ENCODE results near the gene SRSF11.

SRSF11 gene

GRCh38 chr1:70220517-70221237 lies 503 bp upstream of the SRSF11 start:
- peak; percentile 5 for DNase-seq (ENCODE audit: low spot score)

DNA sequence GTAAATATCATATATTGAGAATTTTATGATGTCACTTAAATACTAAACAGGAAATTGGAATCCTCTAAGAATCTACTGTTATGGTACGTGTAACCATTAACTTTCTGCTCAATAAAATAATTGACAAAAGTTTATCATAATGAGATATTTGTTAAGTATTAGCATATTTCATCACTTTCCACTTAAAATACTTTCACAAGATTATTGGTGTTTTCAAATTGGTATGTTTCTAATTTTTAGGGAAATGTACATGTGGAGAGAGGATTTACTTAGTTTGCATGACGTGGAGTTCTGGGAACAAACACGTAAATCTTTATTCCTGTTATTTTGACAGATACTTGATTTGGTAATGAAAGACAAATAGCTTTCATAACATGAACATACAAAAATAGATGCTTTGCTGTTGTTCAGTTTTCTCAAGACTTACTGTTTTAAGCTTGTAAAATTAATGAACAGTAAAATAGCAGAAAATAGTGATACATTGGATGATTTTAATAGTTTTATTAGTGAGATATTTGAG lies 1.6 kb downstream of the SRSF11 start:
- no peak for DNase-seq (ENCODE audit: low spot score)

DNA sequence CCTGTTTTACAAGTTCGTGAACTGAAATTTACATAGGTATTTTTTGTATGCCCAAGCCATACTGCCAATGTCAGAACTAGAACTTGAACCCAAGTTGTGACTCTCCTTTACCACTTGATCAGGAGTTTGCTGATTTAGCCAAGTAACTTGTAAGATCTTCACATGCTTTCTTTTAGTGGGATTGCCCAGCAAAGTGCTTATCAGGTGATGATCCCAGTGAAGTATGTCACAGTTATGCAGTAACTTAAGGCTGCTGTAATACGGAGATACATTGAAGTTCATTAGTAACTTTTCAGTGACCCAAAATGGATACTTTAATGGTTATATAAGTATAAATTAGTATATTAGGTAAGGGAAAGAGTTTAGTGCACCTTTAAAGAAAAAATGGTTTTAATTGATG lies 3.8 kb downstream of the SRSF11 start:
- DNase-seq (ENCODE audit: low spot score) = no peak

GRCh38 chr1:70227439-70227838 lies 6.3 kb downstream of the SRSF11 start:
- no peak for DNase-seq (ENCODE audit: low spot score)

GRCh38 chr1:70228670-70229069 lies 7.5 kb downstream of the SRSF11 start:
- DNase-seq (ENCODE audit: low spot score) = no peak

- no peak for DNase-seq (ENCODE audit: low spot score)
Measured at GRCh38 chr1:70231475-70231874, 10.3 kb downstream of the SRSF11 start.

DNA sequence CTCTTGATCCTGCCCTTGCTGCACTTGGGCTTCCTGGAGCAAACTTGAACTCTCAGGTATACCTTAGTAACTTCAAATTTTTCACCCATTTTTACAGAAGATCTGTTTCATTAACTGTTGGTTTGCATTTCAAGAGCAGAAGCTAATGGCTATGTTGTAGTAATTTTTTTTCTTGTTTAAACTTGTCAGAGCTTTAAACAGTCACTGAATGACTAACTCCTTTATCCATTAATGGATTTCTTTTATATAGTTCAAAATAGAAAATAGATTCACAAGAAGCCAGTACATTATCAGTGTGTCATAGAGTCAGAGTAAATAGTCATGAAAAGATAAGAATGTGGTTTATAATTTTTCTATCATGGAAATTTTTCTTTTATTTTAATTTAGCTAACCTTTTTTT lies 13.6 kb downstream of the SRSF11 start:
- DNase-seq (ENCODE audit: low spot score) = no peak

GRCh38 chr1:70239940-70240339 lies 18.8 kb downstream of the SRSF11 start:
- DNase-seq (ENCODE audit: low spot score) = no peak

DNA sequence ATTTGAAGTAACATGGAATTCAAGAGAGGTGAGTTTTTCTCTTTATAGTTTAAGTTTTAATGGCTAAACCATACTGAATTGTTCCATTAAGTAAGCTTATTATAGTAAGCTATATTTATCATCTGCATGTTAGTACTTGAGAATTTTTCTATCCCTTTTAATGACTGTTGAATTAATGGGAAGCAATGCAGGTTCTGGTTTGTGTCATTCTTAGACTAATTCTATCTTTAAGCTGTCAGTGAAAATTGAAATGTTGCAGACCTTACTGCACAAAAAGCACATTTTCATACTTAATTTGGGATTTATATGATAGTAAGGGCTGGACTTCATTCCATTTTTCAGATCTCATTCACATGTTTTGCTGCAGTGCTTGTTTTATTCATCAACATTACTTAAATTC lies 25.9 kb downstream of the SRSF11 start:
- DNase-seq (ENCODE audit: low spot score) = peak; percentile 12

- DNase-seq (ENCODE audit: low spot score) = peak; percentile 28
Measured at GRCh38 chr1:70247768-70248167, 26.6 kb downstream of the SRSF11 start.

DNA sequence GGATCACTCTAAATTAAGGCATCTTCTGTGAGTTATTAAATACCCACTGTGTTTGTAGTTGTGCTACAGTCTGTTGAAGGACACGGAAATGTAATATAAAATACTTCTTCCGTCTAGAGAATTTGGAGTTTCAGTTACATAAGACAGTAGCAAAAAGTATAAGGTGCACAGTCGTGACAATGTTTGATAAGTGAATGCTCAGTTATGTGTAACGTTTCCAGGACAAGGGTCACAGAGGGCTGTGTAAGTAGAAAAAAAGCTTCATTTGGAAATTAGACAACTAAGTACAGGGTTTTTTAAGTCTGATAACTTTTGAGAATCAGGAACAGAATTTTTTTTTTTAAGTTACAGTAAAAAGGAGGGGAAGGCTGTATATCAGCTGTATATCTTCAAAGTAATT lies 27.5 kb downstream of the SRSF11 start:
- no peak for DNase-seq (ENCODE audit: low spot score)

DNA sequence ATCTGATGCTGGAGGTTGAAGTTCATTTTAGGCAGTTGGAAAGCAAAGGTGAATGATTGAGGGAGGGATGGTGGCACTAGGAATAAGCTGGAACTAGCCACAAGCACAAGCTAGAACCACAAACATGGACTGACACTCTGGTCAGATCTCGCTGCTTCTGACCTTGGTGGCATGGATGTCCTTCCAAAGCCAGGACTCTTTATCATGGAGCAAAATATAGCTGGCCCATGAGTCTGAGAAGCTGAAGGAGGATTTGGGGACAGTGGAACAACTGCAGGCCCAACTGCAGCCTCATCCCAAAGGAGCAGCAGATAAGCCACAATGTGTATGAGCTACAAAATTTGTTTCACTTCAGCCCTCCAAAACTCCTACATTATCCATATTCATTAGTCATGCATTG lies 35.5 kb downstream of the SRSF11 start:
- DNase-seq (ENCODE audit: low spot score) = no peak

GRCh38 chr1:70264839-70265238 lies 43.7 kb downstream of the SRSF11 start:
- no peak for DNase-seq (ENCODE audit: low spot score)

DNA sequence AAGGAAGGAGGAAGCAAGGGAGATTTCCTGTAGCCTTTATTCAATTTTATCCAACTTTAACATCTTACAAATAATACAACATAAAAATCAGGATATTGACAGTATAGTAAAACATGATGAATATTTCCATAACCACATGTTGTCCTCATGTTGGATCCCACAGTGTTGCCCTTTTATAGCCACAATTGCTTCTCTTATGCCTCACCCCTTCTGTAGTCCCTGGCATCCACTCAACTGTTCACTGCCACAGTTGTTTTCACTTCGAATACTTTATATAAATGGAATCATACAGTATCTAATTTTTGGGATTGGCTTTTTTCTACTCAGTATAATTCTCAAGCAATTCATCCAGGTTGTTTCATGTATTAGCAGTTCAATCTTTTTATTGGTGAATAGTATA lies 44.8 kb downstream of the SRSF11 start:
- no peak for DNase-seq (ENCODE audit: low spot score)

- DNase-seq (ENCODE audit: low spot score) = no peak
Measured at GRCh38 chr1:70277875-70278274, 56.7 kb downstream of the SRSF11 start.

- DNase-seq (ENCODE audit: low spot score) = no peak
Measured at GRCh38 chr1:70278710-70279109, 57.5 kb downstream of the SRSF11 start.

DNA sequence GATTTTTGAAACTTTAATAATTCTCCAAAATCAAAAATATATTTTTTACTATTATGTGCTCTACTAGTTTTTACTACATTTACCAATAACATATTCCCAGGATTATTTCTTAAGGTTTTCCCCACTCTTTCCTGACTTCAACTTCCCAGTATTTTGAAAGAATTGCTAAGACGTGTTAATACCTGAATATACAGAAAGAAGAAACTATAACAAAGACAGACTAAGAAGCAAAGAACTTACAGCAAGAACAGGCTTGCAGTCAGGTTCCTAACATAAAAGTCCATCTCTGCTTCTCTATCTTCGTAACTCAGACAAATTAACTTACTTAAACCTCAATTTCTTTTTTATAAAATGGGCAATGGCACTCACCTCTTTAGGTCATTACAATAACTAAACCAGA lies 63.2 kb downstream of the SRSF11 start:
- DNase-seq (ENCODE audit: low spot score) = no peak

GRCh38 chr1:70286453-70286852 lies 65.3 kb downstream of the SRSF11 start:
- no peak for DNase-seq (ENCODE audit: low spot score)

- DNase-seq (ENCODE audit: low spot score) = no peak
Measured at GRCh38 chr1:70288166-70288565, 67.0 kb downstream of the SRSF11 start.

DNA sequence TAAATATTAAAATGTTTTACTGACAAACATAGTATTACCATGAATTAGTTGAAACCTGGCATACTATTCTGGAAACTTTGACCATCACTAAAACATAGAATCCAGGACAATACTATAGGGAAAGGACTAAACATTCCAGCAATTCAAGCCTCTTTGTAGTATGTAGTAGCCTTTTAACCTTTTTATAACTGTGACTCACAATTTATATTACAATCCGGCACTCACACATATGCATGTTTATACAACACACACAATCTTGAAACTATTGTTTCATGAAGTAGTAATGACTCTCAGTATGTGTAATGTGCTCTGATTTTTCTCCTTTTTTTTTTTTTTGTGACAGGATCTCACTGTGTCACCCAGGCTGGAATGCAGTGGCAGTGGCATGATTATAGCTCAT lies 69.0 kb downstream of the SRSF11 start:
- DNase-seq (ENCODE audit: low spot score) = no peak

GRCh38 chr1:70293186-70293843 lies 72.1 kb downstream of the SRSF11 start:
- no peak for DNase-seq (ENCODE audit: low spot score)

DNA sequence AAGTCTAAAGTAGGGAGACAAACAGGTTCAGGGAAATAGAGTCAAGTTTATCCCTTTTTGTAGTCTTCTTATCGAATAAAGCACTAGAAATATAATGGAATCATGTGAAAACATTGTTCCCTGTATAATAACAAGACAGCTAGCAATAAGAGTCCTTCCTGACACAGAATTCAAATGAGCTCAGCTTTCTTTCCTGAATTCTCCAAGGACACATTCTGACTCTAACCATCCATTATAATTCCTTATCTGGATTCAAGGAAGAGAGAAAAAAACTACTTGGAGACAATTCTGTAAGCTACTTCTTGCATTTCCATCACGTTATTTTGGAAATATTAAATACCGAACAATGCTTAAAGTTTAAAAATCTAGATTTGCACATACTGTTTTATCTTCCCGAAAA lies 74.6 kb downstream of the SRSF11 start:
- DNase-seq (ENCODE audit: low spot score) = no peak

GRCh38 chr1:70299472-70299871 lies 78.3 kb downstream of the SRSF11 start:
- no peak for DNase-seq (ENCODE audit: low spot score)

All from SK-N-DZ (cell line).